ENCODE measurements around the gene FMO5.

GRCh38 chr1:147245129-147245528 is 20.0 kb upstream of the FMO5 start:
- TF ChIP-seq CTCF (IDR thresholded peaks at IDR 0.05 in 8 of 11, conservative IDR thresholded peaks at IDR 0.05 in 3 of 11) (no peak), POLR2AphosphoS5 (IDR thresholded peaks at IDR 0.05) (no peak), POLR2A (IDR thresholded peaks at IDR 0.05) (no peak)

Data from spleen (tissue), 7 donors.